Spleen (tissue), 7 donors: ENCODE measurements around the gene AKT3.

Source experiments
- CTCF ChIP-seq, 11 experiments: fragments of 200-600 bp in 7 of 11; fragments of 450-650 bp in 4 of 11; sonication (generic) in 4 of 11; IDR thresholded peaks in 8 of 11; conservative IDR thresholded peaks in 3 of 11; 1 replicate in 7 of 11; 2 replicates in 4 of 11; pipeline versions ENCODE4 v1.4.0 to v1.8.0; 2016 to 2021; ENCODE audit warnings: antibody characterized with exemption in 11 of 11, inconsistent platforms in 4 of 11, mild to moderate bottlenecking in 1 of 11
- POLR2A ChIP-seq, 3 donors: fragments of 450-650 bp; IDR thresholded peaks; one replicate each; pipeline ENCODE4 v1.5.1; 2017; ENCODE audit warnings: antibody characterized with exemption in 3 of 3, mild to moderate bottlenecking in 1 of 3
- donor health status: DM: no; HTN: no; CAD: no; lungs with moderate emphysema.
- donor health status: DM: no; HTN: no; CAD: no.
- donor health status: DM: no; HTN: no; CAD: no.

DNA sequence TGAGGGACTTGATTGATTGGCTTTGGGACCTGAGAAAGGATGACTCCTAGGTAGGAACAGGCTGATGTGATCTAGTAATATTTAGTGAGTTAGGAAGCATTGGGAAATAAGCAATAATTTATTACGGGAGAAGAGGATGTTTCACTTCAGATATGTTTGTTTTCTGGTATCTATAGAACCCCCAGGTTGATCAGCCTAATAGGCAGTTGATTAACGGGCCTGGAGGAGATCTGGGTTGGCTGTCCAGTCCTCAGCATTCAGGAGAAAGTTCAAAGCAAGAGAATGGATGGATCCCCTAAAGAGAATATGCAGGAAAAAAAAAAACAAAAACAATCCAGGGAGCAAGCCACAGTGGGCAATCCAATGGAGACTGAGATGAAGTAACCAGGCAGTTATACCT, 48.2 kb upstream of the AKT3 start:
- TF ChIP-seq CTCF (IDR thresholded peaks at IDR 0.05 in 8 of 11, conservative IDR thresholded peaks at IDR 0.05 in 3 of 11) (no peak), POLR2A (IDR thresholded peaks at IDR 0.05) (no peak)
